H54 (cell line): ENCODE data around the gene PARD6B.
"Not testable (repeated sequence)": the region's sequence is repeated elsewhere in the genome, so short reads cannot be mapped to it uniquely, and the experiment has no call there.

Source experiments
- DNase-seq: peaks from one replicate; pipeline ENCODE4 v3.0.0; 2011; ENCODE audit warnings: low spot score, mixed read lengths; ENCODE audit not compliant: insufficient read length
- FAIRE-seq: peaks from 3 replicates; lab custom pipeline; 2011; peaks lifted over from hg19 to GRCh38; lab: Jason Lieb, UNC
- POLR2A ChIP-seq: IDR thresholded peaks from 2 replicates; pipeline ENCODE4 v1.6.1; 2011; ENCODE audit warnings: low read depth, mild to moderate bottlenecking, low read length

Gene PARD6B

GRCh38 chr20:50758992-50759391 lies 27.6 kb downstream of the PARD6B start:
- FAIRE-seq = no peak
- DNase-seq = no peak
- TF ChIP-seq POLR2A = no peak

- DNase-seq = no peak
- no peak for TF ChIP-seq POLR2A
- FAIRE-seq = no peak
Measured at GRCh38 chr20:50759678-50760077, 28.3 kb downstream of the PARD6B start.

- TF ChIP-seq POLR2A = no peak
- DNase-seq = no peak
- FAIRE-seq = no peak
Measured at GRCh38 chr20:50762045-50762422, 30.7 kb downstream of the PARD6B start.

- FAIRE-seq (no peak), DNase-seq (peak; percentile 33)
- no peak for TF ChIP-seq POLR2A
Measured at GRCh38 chr20:50762435-50763220, 31.2 kb downstream of the PARD6B start.

- FAIRE-seq, DNase-seq: not testable (repeated sequence)
Measured at GRCh38 chr20:50763550-50764458, 32.4 kb downstream of the PARD6B start.

GRCh38 chr20:50765251-50765650 lies 33.9 kb downstream of the PARD6B start:
- DNase-seq, FAIRE-seq: not testable (repeated sequence)

GRCh38 chr20:50765674-50766073 lies 34.3 kb downstream of the PARD6B start:
- DNase-seq = no peak
- no peak for FAIRE-seq
- TF ChIP-seq POLR2A = no peak

- DNase-seq, FAIRE-seq: not testable (repeated sequence)
Measured at GRCh38 chr20:50766955-50767809, 35.8 kb downstream of the PARD6B start.

GRCh38 chr20:50768991-50769390 lies 37.6 kb downstream of the PARD6B start:
- not testable (repeated sequence) for DNase-seq, FAIRE-seq

GRCh38 chr20:50769551-50770085 lies 38.2 kb downstream of the PARD6B start:
- FAIRE-seq, DNase-seq: not testable (repeated sequence)

GRCh38 chr20:50771419-50772080 lies 40.2 kb downstream of the PARD6B start:
- peak; percentile 96 for FAIRE-seq
- not testable (repeated sequence) for DNase-seq

GRCh38 chr20:50772420-50773185 lies 41.2 kb downstream of the PARD6B start:
- no peak for FAIRE-seq
- no peak for TF ChIP-seq POLR2A
- no peak for DNase-seq
